Thyroid gland (tissue), 4 donors: ENCODE data around the gene DNAJB6.

ENCODE experiments used
- CTCF ChIP-seq, 6 experiments: fragments of 200-600 bp in 3 of 6; fragments of 450-650 bp in 3 of 6; sonication (generic) in 3 of 6; IDR thresholded peaks; one replicate each; pipeline ENCODE4 v1.5.1; 2016 to 2019; ENCODE audit warnings: antibody characterized with exemption in 6 of 6, mild to moderate bottlenecking in 2 of 6, inconsistent platforms in 1 of 6, moderate library complexity in 1 of 6
- POLR2A ChIP-seq, 2 donors: fragments of 450-650 bp; IDR thresholded peaks; one replicate each; pipeline ENCODE4 v1.6.1; 2017; ENCODE audit warnings: antibody characterized with exemption in 2 of 2, mild to moderate bottlenecking in 2 of 2, moderate library complexity in 1 of 2

- no peak for TF ChIP-seq CTCF (IDR thresholded peaks at IDR 0.05)
- no peak for TF ChIP-seq POLR2A (IDR thresholded peaks at IDR 0.05)
Measured at GRCh38 chr7:157463245-157463644, 126.4 kb downstream of the DNAJB6 start.
